Natural killer cell (primary cell): ENCODE results near the gene DUSP28. TPM values are rescaled to one million over a fixed set of nuclear protein-coding genes. Genes with fewer than 3 reads are reported as not detected.

Experiments used
- ATAC-seq, 3 donors: fragments of 150-1000 bp in 2 of 3; fragments of 200-7000 bp in 1 of 3; cut with Tn5 transposase; 1 replicate in 1 of 3; 2 replicates in 2 of 3; pipeline ENCODE4 v1.10.0; 2021; ENCODE audit warnings: mild to moderate bottlenecking in 2 of 3, moderate library complexity in 2 of 3
- DNase-seq, 2 donors: peaks; one replicate each; pipeline versions ENCODE4 v3.0.0 to v3.0.0-alpha.2; 2013 to 2021; ENCODE audit warnings: mixed read lengths in 1 of 2
- H3K27ac ChIP-seq: one replicate; pipeline ENCODE4 v1.5.1; 2013; ENCODE audit warnings: mild to moderate bottlenecking, low read length
- H3K27me3 ChIP-seq: one replicate; pipeline ENCODE4 v1.6.1; 2013; ENCODE audit warnings: low read length; ENCODE audit not compliant: control insufficient read depth, insufficient read depth
- H3K36me3 ChIP-seq: one replicate; pipeline ENCODE4 v1.6.1; 2013; ENCODE audit warnings: low read length; ENCODE audit not compliant: control insufficient read depth, insufficient read depth
- H3K4me1 ChIP-seq: one replicate; pipeline ENCODE4 v1.6.1; 2013; ENCODE audit warnings: low read length; ENCODE audit not compliant: control insufficient read depth, insufficient read depth
- H3K4me3 ChIP-seq: one replicate; pipeline ENCODE4 v1.5.1; 2013; ENCODE audit warnings: low read length
- H3K9me3 ChIP-seq: one replicate; pipeline ENCODE4 v1.6.1; 2013; ENCODE audit warnings: low read length; ENCODE audit not compliant: control insufficient read depth, insufficient read depth
- H3K27ac Mint-ChIP-seq, 2 donors: one replicate each; pipeline ENCODE4 v1.8.0; 2022; ENCODE audit warnings: mild to moderate bottlenecking in 2 of 2, mixed read lengths in 2 of 2, moderate library complexity in 1 of 2
- H3K27me3 Mint-ChIP-seq, 2 donors: one replicate each; pipeline ENCODE4 v1.8.0; 2022; ENCODE audit warnings: low read depth in 2 of 2, mixed read lengths in 2 of 2
- H3K36me3 Mint-ChIP-seq: one replicate; pipeline ENCODE4 v1.8.0; 2022; ENCODE audit warnings: mixed read lengths
- H3K4me1 Mint-ChIP-seq, 2 donors: one replicate each; pipeline ENCODE4 v1.8.0; 2022; ENCODE audit warnings: mixed read lengths in 2 of 2
- H3K4me3 Mint-ChIP-seq: one replicate; pipeline ENCODE4 v1.8.0; 2022; ENCODE audit warnings: mild to moderate bottlenecking, moderate library complexity, mixed read lengths
- H3K9me3 Mint-ChIP-seq, 2 donors: one replicate each; pipeline ENCODE4 v1.8.0; 2022; ENCODE audit warnings: mixed read lengths in 2 of 2
- WGBS: methylation state at CpG from one replicate; pipeline ENCODE4 v1.1.7; 2013; ENCODE audit warnings: missing lambda C conversion rate; ENCODE audit not compliant: insufficient coverage; 5-methylcytosine and 5-hydroxymethylcytosine counted together
- intact Hi-C: fragments of 100-400 bp; cut with micrococcal nuclease; formaldehyde crosslinking; loops from one replicate; pipeline ENCODE4 v1.14.2; 2022
- total RNA-seq, 4 donors: library from RNA; stranded (reverse); fragments of 120-200 nt in 1 of 4; gene quantifications; one replicate each; pipeline versions ENCODE4 v1.2.3 to v1.2.4, GENCODE V29; 2013 to 2022
- TF ChIP-seq, protein P1 (sequence below): fragments of 200-600 bp; IDR thresholded peaks from one replicate; pipeline ENCODE4 v1.8.0; 2022; ENCODE audit warnings: antibody characterized with exemption

DUSP28 gene
- total RNA-seq, 3 donors from 2014 or later (not counting 1 experiment from before 2014, with no cell fraction given), result 13.5 to 25.2 (median 18.5) TPM

DNA sequence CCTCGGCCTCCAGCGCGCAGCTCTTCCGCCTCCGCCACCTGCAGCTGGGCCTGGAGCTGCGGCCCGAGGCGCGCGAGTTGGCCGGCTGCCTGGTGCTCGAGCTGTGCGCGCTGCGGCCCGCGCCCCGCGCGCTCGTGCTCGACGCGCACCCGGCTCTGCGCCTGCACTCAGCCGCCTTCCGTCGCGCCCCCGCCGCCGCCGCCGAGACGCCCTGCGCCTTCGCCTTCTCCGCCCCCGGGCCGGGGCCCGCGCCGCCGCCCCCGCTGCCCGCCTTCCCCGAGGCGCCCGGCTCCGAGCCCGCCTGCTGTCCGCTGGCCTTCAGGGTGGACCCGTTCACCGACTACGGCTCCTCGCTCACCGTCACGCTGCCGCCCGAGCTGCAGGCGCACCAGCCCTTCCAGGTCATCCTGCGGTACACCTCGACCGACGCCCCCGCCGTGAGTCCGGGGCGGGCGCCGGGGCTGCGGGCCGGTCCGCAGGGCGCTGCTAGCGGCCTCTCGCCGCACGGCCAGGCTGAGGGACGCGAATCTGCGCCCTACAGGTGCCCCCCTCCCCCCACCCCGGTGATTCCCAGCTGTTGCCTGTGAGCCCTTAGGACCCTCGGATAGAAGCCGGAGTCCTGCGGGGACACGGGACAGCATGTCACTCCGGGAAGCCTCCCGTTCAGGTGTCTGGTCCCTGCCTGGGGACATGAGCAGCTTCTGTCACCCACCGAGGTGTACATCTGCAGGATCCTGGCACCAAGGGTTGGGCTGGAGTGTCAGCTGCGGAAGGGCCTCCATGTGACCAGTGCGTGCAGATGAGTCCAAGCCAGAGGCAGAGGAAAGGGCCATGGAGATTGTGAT, 8.7 kb downstream of the DUSP28 start:
- peaks cover 19% of the 10 kb centered on the region for H3K36me3 ChIP-seq
- H3K4me1 ChIP-seq, result peaks cover 80% of the 10 kb centered on the region
- no peaks in the 10 kb centered on the region for H3K27me3 ChIP-seq
- TF ChIP-seq, protein P1, sequence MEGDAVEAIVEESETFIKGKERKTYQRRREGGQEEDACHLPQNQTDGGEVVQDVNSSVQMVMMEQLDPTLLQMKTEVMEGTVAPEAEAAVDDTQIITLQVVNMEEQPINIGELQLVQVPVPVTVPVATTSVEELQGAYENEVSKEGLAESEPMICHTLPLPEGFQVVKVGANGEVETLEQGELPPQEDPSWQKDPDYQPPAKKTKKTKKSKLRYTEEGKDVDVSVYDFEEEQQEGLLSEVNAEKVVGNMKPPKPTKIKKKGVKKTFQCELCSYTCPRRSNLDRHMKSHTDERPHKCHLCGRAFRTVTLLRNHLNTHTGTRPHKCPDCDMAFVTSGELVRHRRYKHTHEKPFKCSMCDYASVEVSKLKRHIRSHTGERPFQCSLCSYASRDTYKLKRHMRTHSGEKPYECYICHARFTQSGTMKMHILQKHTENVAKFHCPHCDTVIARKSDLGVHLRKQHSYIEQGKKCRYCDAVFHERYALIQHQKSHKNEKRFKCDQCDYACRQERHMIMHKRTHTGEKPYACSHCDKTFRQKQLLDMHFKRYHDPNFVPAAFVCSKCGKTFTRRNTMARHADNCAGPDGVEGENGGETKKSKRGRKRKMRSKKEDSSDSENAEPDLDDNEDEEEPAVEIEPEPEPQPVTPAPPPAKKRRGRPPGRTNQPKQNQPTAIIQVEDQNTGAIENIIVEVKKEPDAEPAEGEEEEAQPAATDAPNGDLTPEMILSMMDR, result no peak
- H3K9me3 ChIP-seq, result no peaks in the 10 kb centered on the region
- no peaks in the 10 kb centered on the region for H3K9me3 Mint-ChIP-seq
- intact Hi-C loops, result loop anchor here (1.0 to 10.0 kb wide), 4 partner anchors 9 to 873 kb away; partner anchors contain the start of genes DUSP28, HDLBP and SEPTIN2
- H3K27ac Mint-ChIP-seq, result peak overlapping the region; percentile 77 to 84
- H3K4me3 Mint-ChIP-seq, result peak overlapping the region; percentile 89
- no peaks in the 10 kb centered on the region for H3K36me3 Mint-ChIP-seq
- under 1% methylated on average over 93 of the region's 93 CpGs for WGBS
- peak overlapping the region; percentile 58 for H3K4me3 ChIP-seq
- no peaks in the 10 kb centered on the region for H3K27me3 Mint-ChIP-seq
- H3K4me1 Mint-ChIP-seq, result peaks cover 64 to 73% of the 10 kb centered on the region in 2 donors
- peak overlapping the region; percentile 27 for H3K27ac ChIP-seq
- ATAC-seq, result peak; percentile 3 to 31 (median 13)
- peak; percentile 64 to 89 for DNase-seq

DNA sequence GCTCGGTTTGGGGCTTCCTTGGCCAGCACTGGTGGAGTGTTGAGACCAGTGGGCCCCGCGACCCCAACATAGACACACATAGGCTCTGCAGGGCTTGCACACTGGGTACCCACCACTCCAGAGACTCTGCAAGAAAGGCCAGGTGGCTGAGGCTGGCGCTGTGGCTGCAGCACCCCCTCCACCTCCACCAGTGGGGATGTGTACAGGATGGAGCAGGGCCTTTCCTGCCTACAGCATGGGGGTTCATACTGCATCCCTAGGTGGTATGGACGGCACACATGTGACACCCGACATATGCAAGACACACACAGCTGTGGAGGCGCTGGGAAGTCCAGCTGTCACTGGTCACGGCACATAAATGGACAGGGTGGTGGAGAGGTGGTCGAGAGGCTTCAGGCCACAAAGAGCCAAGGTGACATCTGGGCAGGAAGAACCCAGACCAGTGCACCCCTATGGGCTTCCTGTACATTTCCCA, 9.4 kb downstream of the DUSP28 start:
- DNase-seq (no peak), ATAC-seq (no peak)
- Mint-ChIP-seq H3K9me3 (no peaks in the 10 kb centered on the region), H3K4me3 (peak overlapping the region; percentile 89), H3K27me3 (no peaks in the 10 kb centered on the region), H3K27ac (peak overlapping the region; percentile 77 to 84), H3K4me1 (peaks cover 57 to 68% of the 10 kb centered on the region in 2 donors), H3K36me3 (no peaks in the 10 kb centered on the region)
- Histone ChIP-seq H3K4me3 (peak overlapping the region; percentile 58), H3K27ac (peak overlapping the region; percentile 34), H3K9me3 (no peaks in the 10 kb centered on the region), H3K27me3 (no peaks in the 10 kb centered on the region), H3K4me1 (peaks cover 74% of the 10 kb centered on the region), H3K36me3 (peaks cover 25% of the 10 kb centered on the region)
- intact Hi-C loops, result loop anchor here (1.0 to 10.0 kb wide), 4 partner anchors 9 to 873 kb away; partner anchors contain the start of genes DUSP28, HDLBP and SEPTIN2
- WGBS, result 46% methylated on average over 9 of the region's 9 CpGs
- TF ChIP-seq, protein P1, result no peak

DNA sequence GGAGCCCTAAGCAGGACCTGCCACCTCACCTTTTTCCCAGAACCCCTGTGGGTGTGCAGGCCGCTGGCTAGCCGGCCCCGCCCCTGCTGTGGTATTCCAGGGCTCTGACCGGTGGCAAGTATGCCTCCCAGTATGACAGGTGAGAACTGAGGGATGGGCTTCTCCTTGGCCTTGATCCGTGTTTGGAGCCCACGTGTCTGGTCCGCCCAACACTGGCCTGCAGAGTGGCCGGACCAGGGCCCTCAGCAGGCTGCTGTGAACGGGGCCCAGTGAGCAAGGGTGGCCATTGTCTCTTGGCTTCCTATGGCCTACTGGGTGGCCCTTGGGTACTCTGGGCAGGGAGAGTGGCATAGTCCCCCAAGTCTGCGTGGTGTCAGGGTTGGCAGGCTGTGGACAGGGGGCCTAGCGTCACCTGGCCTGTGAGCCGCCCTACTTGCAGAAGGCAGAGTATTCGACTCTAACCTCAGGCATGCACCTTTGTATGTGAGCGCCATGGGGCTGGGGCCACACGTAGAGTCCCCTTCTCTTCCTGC, 9.9 kb downstream of the DUSP28 start:
- Histone ChIP-seq H3K27me3 (no peaks in the 10 kb centered on the region), H3K36me3 (peaks cover 30% of the 10 kb centered on the region), H3K9me3 (no peaks in the 10 kb centered on the region), H3K4me1 (peaks cover 69% of the 10 kb centered on the region), H3K27ac (peak overlapping the region; percentile 34), H3K4me3 (peak overlapping the region; percentile 58)
- Mint-ChIP-seq H3K27ac (peak overlapping the region; percentile 77 to 84), H3K9me3 (no peaks in the 10 kb centered on the region), H3K27me3 (no peaks in the 10 kb centered on the region), H3K4me3 (peak overlapping the region; percentile 89), H3K4me1 (peaks cover 52 to 66% of the 10 kb centered on the region in 2 donors), H3K36me3 (no peaks in the 10 kb centered on the region)
- intact Hi-C loops, result loop anchor here (1.0 to 10.0 kb wide), 4 partner anchors 10 to 872 kb away; partner anchors contain the start of genes DUSP28, HDLBP and SEPTIN2
- WGBS, result 77% methylated on average over 15 of the region's 15 CpGs
- no peak for ATAC-seq
- TF ChIP-seq, protein P1, result no peak
- DNase-seq, result peak in 1 of 2 donors; percentile 14
